Calu3 (cell line): ENCODE measurements around the gene GTPBP6. TPM values are rescaled to one million over a fixed set of nuclear protein-coding genes. Genes with fewer than 3 reads are reported as not detected.
"Not testable (repeated sequence)": the region's sequence is repeated elsewhere in the genome, so short reads cannot be mapped to it uniquely, and the experiment has no call there.

Experiments used
- BruUV-seq: library from RNA; stranded (reverse); fragments of 400-500 nt; replicated peaks from 2 replicates; lab custom pipeline; 2021; lab: Mats Ljungman, UMichigan
- CTCF ChIA-PET: fragments of 300-600 bp; sonication (Branson Sonifier 250); formaldehyde crosslinking; loops from one replicate; lab custom pipeline; 2022; ENCODE audit warnings: antibody characterized with exemption; lab: Charles Lee
- DNase-seq: peaks from one replicate; pipeline ENCODE4 v3.0.0; 2022
- H3K27ac Mint-ChIP-seq: one replicate; pipeline ENCODE4 v1.8.0; 2022; ENCODE audit warnings: mixed read lengths; ENCODE audit not compliant: unreplicated experiment
- H3K27me3 Mint-ChIP-seq: one replicate; pipeline ENCODE4 v1.8.0; 2022; ENCODE audit warnings: mixed read lengths; ENCODE audit not compliant: unreplicated experiment
- H3K36me3 Mint-ChIP-seq: one replicate; pipeline ENCODE4 v1.8.0; 2022; ENCODE audit warnings: mild to moderate bottlenecking, moderate library complexity, mixed read lengths; ENCODE audit not compliant: insufficient read depth, unreplicated experiment
- H3K4me1 Mint-ChIP-seq: one replicate; pipeline ENCODE4 v1.8.0; 2022; ENCODE audit warnings: mild to moderate bottlenecking, low read depth, mixed read lengths; ENCODE audit not compliant: unreplicated experiment
- H3K4me3 Mint-ChIP-seq: one replicate; pipeline ENCODE4 v1.8.0; 2022; ENCODE audit warnings: mild to moderate bottlenecking, low read depth, moderate library complexity, mixed read lengths; ENCODE audit not compliant: unreplicated experiment
- H3K9me3 Mint-ChIP-seq: one replicate; pipeline ENCODE4 v1.8.0; 2022; ENCODE audit warnings: low read depth, mixed read lengths; ENCODE audit not compliant: unreplicated experiment
- intact Hi-C: fragments of 100-400 bp; cut with micrococcal nuclease; formaldehyde crosslinking; loops from one replicate; pipeline ENCODE4 v1.10.0; 2022; ENCODE audit not compliant: unreplicated experiment
- total RNA-seq: library from RNA; stranded (reverse); gene quantifications from 2 replicates; pipeline ENCODE4 v1.2.3, GENCODE V29; 2022
- TF ChIP-seq, protein P1 (sequence below): fragments of 200-600 bp; IDR thresholded peaks from one replicate; pipeline ENCODE4 v1.8.0; 2022; ENCODE audit warnings: antibody characterized with exemption; ENCODE audit not compliant: unreplicated experiment

The GTPBP6 gene
- total RNA-seq, 1 experiment from 2014 or later = 32.9 TPM

DNA sequence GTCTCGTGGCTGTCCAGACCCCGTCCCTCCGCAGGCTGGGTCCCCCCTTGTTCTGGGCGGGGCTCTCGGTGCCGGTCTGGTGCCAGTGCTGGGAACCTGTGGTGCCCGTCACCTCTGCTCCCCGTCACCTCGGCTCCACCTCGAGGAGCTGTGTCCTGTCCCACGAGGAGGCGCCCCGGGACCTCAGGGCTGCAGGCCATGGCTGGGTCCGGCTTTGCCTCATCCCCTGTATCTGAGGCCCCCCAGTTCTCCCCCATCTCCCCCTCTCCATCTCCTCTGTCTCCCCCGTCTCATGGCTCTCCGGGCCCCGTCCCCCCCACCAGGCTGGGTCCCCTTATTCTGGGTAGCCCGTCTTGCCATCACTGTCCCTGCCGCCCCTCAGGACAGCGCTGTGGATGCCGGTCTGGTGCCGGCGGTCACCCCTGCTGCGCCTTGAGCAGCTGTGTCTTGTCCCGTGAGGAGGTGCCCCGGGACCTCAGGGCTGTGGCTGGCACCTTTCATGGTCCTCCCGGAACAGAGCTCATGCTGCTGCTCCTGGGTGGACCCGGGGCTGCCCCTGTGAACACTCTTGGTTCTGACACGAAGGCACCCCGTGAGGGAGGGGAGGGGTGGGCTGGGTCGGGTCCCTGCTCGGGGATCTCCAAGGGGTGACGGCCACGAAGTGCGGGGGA lies 13.4 kb upstream of the GTPBP6 start:
- Mint-ChIP-seq H3K4me1 (no peaks in the 10 kb centered on the region), H3K36me3 (peaks cover 32% of the 10 kb centered on the region), H3K4me3 (no peak overlapping the region), H3K27ac (peak overlapping the region; percentile 47), H3K9me3 (peaks cover 3% of the 10 kb centered on the region), H3K27me3 (no peaks in the 10 kb centered on the region)
- intact Hi-C loops = no loop called here
- BruUV-seq = no TSS peak
- no peak for DNase-seq
- CTCF ChIA-PET = no interaction called here
- TF ChIP-seq, protein P1, sequence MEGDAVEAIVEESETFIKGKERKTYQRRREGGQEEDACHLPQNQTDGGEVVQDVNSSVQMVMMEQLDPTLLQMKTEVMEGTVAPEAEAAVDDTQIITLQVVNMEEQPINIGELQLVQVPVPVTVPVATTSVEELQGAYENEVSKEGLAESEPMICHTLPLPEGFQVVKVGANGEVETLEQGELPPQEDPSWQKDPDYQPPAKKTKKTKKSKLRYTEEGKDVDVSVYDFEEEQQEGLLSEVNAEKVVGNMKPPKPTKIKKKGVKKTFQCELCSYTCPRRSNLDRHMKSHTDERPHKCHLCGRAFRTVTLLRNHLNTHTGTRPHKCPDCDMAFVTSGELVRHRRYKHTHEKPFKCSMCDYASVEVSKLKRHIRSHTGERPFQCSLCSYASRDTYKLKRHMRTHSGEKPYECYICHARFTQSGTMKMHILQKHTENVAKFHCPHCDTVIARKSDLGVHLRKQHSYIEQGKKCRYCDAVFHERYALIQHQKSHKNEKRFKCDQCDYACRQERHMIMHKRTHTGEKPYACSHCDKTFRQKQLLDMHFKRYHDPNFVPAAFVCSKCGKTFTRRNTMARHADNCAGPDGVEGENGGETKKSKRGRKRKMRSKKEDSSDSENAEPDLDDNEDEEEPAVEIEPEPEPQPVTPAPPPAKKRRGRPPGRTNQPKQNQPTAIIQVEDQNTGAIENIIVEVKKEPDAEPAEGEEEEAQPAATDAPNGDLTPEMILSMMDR = no peak

DNA sequence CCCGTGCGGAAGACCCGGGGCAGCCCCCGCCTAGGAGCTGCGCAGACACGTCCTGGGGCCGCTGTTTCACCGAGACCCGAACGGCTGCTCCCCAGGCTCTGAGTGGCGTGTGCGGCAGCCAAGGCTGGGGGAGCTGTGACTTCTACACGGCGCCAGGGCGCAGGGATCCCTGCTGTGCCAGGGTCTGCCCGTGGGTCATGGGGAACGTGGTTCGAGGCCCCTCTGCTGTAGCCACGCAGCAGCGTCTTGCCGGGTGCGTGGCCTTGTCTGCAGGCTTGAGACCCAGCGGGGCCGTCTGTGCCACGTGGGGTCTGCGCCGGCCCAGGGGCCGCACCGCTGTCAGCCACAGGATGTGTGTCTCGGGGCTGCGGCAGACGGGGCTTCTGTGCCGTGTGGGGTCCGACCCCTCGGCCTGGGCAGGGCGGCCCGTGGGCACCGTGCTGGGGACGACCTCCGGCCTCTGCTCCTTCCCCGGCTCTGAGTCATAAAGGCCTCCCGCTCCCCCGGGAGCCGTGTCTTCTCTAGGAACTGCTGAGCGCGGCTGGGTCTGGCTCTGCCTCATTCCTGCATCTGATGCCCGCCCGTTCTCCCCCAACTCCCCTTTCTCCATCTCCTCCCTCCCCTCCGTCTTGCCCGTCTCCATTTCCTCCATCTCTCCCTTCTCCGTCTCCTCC lies 12.7 kb upstream of the GTPBP6 start:
- no peak overlapping the region for H3K4me3 Mint-ChIP-seq
- H3K9me3 Mint-ChIP-seq = peaks cover 2% of the 10 kb centered on the region
- peak overlapping the region; percentile 47 for H3K27ac Mint-ChIP-seq
- no peaks in the 10 kb centered on the region for H3K4me1 Mint-ChIP-seq
- BruUV-seq = no TSS peak
- no peak for DNase-seq
- intact Hi-C loops = no loop called here
- TF ChIP-seq, protein P1 = no peak
- H3K36me3 Mint-ChIP-seq = peaks cover 29% of the 10 kb centered on the region
- H3K27me3 Mint-ChIP-seq = no peaks in the 10 kb centered on the region
- CTCF ChIA-PET = no interaction called here

DNA sequence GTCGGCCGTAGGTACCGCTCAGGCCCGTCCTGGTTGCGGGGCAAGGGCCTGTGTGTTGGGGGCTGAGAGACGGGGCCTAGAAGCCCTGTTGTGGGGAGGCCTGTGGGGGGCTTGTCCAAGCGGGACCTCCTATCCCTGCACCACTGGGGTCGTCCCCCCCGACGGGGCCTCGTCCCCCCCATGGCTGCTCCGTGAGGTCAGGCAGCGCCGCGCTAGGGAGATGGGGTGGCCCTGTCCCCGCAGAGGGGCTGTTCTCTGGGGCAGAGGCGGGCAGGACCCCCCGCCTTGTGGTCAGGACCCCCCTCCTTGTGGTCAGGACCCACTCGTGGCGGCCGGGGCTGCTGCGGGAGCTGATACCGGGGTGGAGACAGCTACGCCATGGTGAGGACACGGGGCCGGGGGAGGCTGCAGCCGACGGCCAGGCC lies 12.1 kb upstream of the GTPBP6 start:
- CTCF ChIA-PET = no interaction called here
- H3K27ac Mint-ChIP-seq = no peak overlapping the region
- no peaks in the 10 kb centered on the region for H3K4me1 Mint-ChIP-seq
- no TSS peak for BruUV-seq
- H3K36me3 Mint-ChIP-seq = peaks cover 29% of the 10 kb centered on the region
- H3K4me3 Mint-ChIP-seq = no peak overlapping the region
- TF ChIP-seq, protein P1 = no peak
- no peak for DNase-seq
- intact Hi-C loops = no loop called here
- no peaks in the 10 kb centered on the region for H3K9me3 Mint-ChIP-seq
- no peaks in the 10 kb centered on the region for H3K27me3 Mint-ChIP-seq

DNA sequence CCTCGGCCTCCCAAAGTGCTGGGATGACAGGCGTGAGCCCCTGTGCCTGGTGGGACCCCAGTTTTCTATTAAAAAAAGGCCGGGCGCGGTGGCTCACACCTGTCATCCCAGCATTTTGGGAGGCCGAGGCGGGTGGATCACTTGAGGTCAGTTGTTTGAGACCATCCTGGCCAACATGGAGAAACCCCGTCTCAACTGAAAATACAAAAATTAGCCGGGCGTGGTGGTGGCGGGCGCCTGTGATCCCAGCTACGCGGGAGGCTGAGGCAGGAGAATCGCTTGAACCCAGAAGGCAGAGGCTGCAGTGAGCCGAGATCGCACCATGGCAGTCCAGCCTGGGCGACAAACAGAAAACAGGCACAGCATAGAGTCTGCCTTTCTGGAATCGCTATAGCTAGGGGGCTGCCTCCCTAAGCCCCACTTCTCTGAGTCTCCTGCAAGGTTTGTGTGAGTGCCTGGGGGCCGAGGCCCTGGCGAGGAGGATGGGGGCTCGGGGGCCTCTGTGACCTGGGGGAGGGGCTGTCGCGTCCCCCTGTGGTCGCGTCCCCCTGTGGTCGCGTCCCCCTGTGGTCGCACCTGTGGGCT lies 11.6 kb upstream of the GTPBP6 start:
- CTCF ChIA-PET, H3K27ac Mint-ChIP-seq, intact Hi-C loops, H3K4me3 Mint-ChIP-seq, DNase-seq, BruUV-seq, H3K4me1 Mint-ChIP-seq, H3K9me3 Mint-ChIP-seq, H3K27me3 Mint-ChIP-seq: not testable (repeated sequence)
- H3K36me3 Mint-ChIP-seq = peaks cover 26% of the 10 kb centered on the region
